CD4-positive, alpha-beta T cell treated with Interleukin-10 for 1 hour (primary cell): ENCODE data around the gene TMPRSS9.

ENCODE experiments used
- DNase-seq: peaks from one replicate; pipeline ENCODE4 v3.0.0-alpha.2; 2020

Gene TMPRSS9

GRCh38 chr19:2362046-2362969 is 2.2 kb downstream of the TMPRSS9 start:
- no peak for DNase-seq

DNA sequence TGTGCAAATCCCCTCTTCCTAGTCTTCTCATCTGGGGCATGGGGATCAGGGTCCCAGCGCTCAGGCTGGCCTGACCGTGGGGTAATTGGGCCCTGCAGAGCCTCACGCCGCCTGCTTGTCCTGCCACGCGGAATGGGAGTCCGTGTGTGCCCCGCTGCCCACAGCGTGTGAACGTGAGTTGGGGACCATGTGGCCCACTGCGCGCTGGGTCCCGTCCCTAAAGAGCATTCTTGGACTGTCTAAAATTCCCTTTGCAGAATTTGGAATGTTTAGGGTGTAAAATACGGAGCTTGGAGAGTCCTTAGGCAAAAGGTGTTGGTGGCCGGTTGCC is 2.9 kb downstream of the TMPRSS9 start:
- DNase-seq: no peak

DNA sequence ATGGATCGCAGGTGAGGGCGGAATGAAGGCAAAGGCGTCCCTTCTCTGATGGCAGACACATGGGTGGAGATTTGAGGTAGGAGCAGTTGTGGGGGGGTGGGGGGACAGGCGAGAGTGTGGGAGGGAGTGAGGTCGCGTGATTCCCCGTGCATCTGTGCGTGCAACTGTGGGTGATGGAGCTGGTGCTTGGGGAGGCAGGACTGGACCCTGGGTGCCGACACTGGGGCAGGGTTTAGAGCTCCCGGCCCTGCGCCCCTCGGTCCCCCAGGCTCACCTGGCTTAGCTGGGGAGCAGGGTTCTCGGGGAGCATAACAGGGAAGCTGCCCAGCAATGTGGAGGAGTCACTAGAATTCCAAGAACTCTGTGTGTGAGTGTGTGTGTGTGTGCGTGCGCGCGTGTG is 3.4 kb downstream of the TMPRSS9 start:
- no peak for DNase-seq

GRCh38 chr19:2365201-2365970 is 5.3 kb downstream of the TMPRSS9 start:
- no peak for DNase-seq

- no peak for DNase-seq
Observed at GRCh38 chr19:2371656-2372055, 11.6 kb downstream of the TMPRSS9 start.

DNA sequence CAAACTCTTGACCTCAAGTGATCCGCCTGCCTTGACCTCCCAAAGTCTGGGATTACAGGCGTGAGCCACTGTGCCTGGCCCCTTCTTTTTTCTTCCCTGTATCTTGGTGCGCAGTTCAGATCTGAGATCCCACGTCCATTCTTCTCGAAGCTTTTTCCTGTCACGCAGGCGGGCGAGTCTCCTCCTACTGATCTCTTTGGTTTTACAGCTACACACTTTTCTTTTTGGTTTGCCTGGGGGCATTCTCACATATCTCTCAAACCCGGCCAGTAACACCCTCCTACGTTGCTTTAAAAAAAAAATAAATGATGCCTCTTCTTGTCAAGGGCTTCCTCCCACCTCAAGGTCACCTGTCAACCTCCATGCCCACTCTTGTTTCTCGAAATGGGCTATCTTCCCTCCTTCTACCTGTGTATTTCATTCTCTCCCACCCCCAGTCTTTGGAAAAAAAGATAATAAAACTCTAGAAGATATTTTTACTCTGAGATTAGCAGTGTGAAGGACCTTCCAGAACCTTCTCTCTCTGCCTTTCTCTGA is 12.1 kb downstream of the TMPRSS9 start:
- no peak for DNase-seq

DNA sequence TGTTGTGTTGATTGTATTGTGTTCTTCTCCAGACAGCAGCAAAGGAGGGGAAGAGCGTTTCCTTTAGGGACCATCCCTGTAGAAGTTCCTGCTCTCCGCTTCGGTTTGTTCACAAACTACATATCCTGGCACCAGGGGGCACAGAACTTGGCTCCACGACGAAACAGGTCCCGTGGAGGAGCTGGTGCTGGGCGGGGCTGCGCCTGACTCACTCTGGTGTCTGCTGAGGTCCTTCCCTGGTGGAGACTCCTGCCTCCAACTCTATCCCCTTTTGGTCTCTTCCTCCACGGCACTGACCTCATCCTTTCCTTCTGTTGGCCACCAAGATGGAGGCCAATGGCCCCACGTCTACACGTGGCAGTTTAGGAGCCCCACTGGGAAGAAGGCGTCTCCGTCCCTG is 14.7 kb downstream of the TMPRSS9 start:
- no peak for DNase-seq

GRCh38 chr19:2375353-2376121 is 15.5 kb downstream of the TMPRSS9 start:
- DNase-seq: no peak

GRCh38 chr19:2376784-2377519 is 16.9 kb downstream of the TMPRSS9 start:
- no peak for DNase-seq

DNA sequence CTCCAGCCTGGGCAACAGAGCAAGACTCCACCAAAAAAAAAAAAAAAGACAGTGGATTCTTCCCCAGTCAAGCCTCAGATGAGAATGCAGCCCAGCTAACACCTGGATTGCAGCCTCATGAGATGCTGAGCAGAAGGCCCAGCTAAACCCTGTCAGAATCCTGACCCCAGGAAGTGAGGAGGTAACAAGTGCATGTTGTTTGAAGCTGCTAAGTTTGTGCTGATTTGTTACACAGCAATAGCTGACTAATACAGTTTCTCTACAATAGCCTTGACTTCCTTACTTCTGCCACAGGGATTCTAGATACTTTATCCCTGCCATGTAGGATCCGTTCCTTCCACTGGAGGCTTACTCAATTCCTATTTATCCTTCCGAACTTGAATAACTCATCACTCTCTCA is 20.5 kb downstream of the TMPRSS9 start:
- DNase-seq: no peak

- no peak for DNase-seq
Observed at GRCh38 chr19:2381148-2381820, 21.2 kb downstream of the TMPRSS9 start.

DNA sequence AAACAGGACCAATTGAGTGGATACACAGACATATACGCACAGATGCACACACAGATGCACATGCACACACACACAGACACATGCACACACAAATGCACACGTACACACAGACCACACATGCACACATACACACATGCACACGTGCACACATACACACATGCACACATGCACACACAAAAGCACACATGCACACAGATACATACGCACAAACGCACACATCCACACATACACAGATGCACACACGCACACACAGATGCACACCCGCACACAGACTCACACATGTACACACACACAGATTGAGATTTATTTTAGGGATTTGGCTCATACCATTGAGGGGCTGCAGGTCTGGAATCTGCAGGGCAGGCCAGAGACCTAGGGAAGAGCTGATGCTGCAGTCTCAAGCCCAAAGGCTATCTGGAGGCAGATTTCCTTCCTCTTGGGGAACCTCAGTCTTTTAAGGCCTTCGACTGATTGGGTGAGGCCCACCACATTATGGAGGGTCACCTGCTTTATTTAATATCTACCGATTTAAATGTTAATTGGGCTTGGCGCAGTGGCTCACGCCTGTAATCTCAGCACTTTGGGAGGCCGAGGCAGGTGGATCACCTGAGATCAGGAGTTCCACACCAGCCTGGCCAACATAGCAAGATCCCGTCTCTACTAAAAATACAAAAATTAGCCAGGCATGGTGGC is 22.6 kb downstream of the TMPRSS9 start:
- DNase-seq: no peak

GRCh38 chr19:2385053-2385721 is 25.1 kb downstream of the TMPRSS9 start:
- no peak for DNase-seq

DNA sequence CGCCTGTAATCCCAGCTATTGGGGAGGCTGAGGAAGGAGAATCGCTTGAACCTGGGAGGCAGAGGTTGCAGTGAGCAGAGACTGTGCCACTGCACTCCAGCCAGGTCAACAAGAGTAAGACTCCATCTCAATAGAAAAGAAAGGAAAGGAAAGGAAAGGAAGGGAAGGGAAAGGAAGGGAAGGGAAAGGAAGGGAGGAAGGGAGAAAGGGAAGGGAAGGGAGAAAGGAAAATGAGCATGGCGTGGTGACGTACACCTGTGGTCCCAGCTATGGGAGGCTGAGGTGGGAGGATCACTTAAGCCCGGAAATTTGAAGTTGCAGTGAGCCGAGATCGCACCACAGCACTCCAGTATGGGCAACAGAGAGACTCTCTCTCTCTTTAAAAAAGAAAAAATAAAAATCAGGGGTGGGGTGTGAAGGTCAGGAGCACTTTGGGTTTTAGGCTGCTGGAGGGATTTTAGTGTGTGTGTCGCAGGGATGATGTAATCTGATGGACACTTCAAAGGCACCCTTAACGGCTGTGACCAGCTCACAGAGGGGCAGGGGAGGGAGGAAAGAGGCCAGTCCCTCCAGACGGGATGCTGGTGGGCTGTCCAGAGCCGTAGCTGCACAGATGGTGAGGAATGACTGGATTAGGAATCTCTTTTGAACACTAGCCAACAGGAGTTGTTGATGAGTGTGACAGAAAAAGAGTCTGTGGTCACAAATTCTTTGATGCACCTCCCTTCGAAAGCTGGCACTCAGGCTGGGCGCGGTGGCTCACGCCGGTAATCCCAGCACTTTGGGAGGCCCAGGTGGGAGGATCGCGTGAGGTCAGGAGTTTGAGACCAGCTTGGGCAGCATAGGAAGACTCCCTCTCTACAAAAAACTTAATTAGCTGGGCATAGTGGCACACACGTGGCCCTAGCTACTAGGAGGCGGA is 27.6 kb downstream of the TMPRSS9 start:
- DNase-seq: no peak

GRCh38 chr19:2389594-2389993 is 29.5 kb downstream of the TMPRSS9 start:
- no peak for DNase-seq

DNA sequence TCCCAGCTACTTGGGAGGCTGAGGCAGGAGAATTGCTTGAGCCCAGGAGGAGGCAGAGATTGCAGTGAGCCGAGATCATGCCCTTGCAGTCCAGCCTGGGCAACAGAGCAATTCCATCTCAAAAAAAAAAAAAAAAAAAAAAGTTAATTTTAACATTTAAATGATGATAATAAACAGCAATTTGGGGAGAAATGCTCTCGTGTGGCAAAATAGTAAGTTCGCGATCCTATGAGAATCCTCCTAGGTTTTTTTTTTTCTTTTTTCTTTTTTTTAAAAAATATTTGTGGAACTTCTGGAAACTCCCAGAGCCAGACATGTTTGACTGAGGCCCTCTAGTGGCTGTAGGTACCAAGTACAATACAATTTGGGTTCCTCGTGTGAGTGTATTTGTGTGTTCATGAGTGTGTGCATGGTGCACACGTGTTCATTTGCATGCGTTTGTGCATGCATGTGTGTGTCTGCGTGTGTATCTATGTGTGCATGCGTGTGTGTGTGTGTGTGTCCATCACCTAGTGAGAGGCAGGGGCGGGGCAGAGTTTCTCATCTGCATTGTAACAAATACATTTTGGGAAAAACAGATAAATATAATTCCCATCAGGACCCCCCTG is 31.2 kb downstream of the TMPRSS9 start:
- DNase-seq: peak; percentile 75

GRCh38 chr19:2392366-2392765 is 32.3 kb downstream of the TMPRSS9 start:
- DNase-seq: no peak

- peak; percentile 19 for DNase-seq
Observed at GRCh38 chr19:2392899-2393298, 32.8 kb downstream of the TMPRSS9 start.

DNA sequence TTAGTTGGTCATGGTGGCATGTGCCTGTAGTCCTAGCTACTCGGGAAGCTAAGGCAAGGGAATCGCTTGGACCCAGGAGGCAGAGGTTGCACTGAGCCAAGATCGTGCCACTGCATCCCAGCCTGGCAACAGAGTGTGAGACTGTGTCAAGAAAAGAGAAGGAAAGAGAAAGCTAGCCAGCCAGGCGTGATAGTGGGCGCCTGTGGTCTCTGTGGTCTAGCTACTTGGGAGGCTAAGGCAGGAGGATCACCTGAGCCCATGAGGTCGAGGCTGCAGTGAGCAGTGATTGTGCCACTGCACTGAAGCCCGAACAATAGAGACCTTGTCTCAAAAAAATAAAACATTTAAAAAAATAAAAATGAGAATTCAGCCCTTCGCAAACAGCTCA is 34.0 kb downstream of the TMPRSS9 start:
- peak; percentile 28 for DNase-seq
